Activated CD4-positive, alpha-beta T cell treated with anti-CD3 and anti-CD28 coated beads, Interleukin-2, amount 10 ng/mL, durations not matched to agents 24 days and 14 days (primary cell): ENCODE measurements around the gene PCED1B. TPM values are rescaled to one million over a fixed set of nuclear protein-coding genes. Genes with fewer than 3 reads are reported as not detected.
"Not testable (repeated sequence)": the region's sequence is repeated elsewhere in the genome, so short reads cannot be mapped to it uniquely, and the experiment has no call there.

Experiments
- DNase-seq: peaks from one replicate; pipeline ENCODE4 v3.0.0; 2022
- H3K27ac Mint-ChIP-seq: one replicate; pipeline ENCODE4 v1.8.0; 2022; ENCODE audit warnings: mild to moderate bottlenecking, mixed read lengths
- H3K27me3 Mint-ChIP-seq: one replicate; pipeline ENCODE4 v1.8.0; 2022; ENCODE audit warnings: mixed read lengths
- H3K36me3 Mint-ChIP-seq: one replicate; pipeline ENCODE4 v1.8.0; 2022; ENCODE audit warnings: low read depth, mild to moderate bottlenecking, mixed read lengths
- H3K4me1 Mint-ChIP-seq: one replicate; pipeline ENCODE4 v1.8.0; 2021; ENCODE audit warnings: mixed read lengths
- H3K4me3 Mint-ChIP-seq: one replicate; pipeline ENCODE4 v1.8.0; 2022; ENCODE audit warnings: mild to moderate bottlenecking, moderate library complexity, mixed read lengths
- H3K9me3 Mint-ChIP-seq: one replicate; pipeline ENCODE4 v1.8.0; 2021; ENCODE audit warnings: mixed read lengths
- intact Hi-C: fragments of 100-400 bp; cut with micrococcal nuclease; formaldehyde crosslinking; loops from one replicate; pipeline ENCODE4 v1.15.1; 2023
- total RNA-seq: library from RNA; stranded (reverse); gene quantifications from 2 replicates; pipeline ENCODE4 v1.2.3, GENCODE V29; 2022

Gene PCED1B
- total RNA-seq, 1 donor from 2014 or later = 55.2 TPM

- intact Hi-C loops = loop anchor here (2.0 to 5.0 kb wide), 2 partner anchors 35 to 85 kb away; no protein-coding TSS in a partner anchor
- peaks cover 7% of the 10 kb centered on the region for H3K36me3 Mint-ChIP-seq
These were observed 192.4 kb downstream of the PCED1B start for GRCh38 chr12:47271800-47272239.

GRCh38 chr12:47272412-47273190 lies 193.2 kb downstream of the PCED1B start:
- peaks cover 5% of the 10 kb centered on the region for H3K9me3 Mint-ChIP-seq
- H3K36me3 Mint-ChIP-seq = peaks cover 7% of the 10 kb centered on the region
- H3K27me3 Mint-ChIP-seq = no peaks in the 10 kb centered on the region
- H3K27ac Mint-ChIP-seq = peak overlapping the region; percentile 14
- peaks cover 79% of the 10 kb centered on the region for H3K4me1 Mint-ChIP-seq
- no peak overlapping the region for H3K4me3 Mint-ChIP-seq
- no peak for DNase-seq
- intact Hi-C loops = loop anchor here (5.0 kb wide), 1 partner anchor 35 kb away; no protein-coding TSS in a partner anchor

More at GRCh38 chr12:47271800-47272239, 192.4 kb downstream of the PCED1B start:
- no peak for DNase-seq
- Mint-ChIP-seq H3K9me3 (peaks cover 5% of the 10 kb centered on the region), H3K4me1 (peaks cover 72% of the 10 kb centered on the region), H3K4me3 (no peak overlapping the region), H3K27ac (peak overlapping the region; percentile 35), H3K27me3 (no peaks in the 10 kb centered on the region)

- H3K27ac Mint-ChIP-seq = peak overlapping the region; percentile 10
- H3K27me3 Mint-ChIP-seq = no peaks in the 10 kb centered on the region
- peaks cover 5% of the 10 kb centered on the region for H3K36me3 Mint-ChIP-seq
- intact Hi-C loops = loop anchor here (5.0 kb wide), 1 partner anchor 34 kb away; no protein-coding TSS in a partner anchor
- DNase-seq = no peak
- H3K4me1 Mint-ChIP-seq = peaks cover 82% of the 10 kb centered on the region
- peaks cover 5% of the 10 kb centered on the region for H3K9me3 Mint-ChIP-seq
- H3K4me3 Mint-ChIP-seq = no peak overlapping the region
These were observed 193.8 kb downstream of the PCED1B start for GRCh38 chr12:47273191-47273626.

DNA sequence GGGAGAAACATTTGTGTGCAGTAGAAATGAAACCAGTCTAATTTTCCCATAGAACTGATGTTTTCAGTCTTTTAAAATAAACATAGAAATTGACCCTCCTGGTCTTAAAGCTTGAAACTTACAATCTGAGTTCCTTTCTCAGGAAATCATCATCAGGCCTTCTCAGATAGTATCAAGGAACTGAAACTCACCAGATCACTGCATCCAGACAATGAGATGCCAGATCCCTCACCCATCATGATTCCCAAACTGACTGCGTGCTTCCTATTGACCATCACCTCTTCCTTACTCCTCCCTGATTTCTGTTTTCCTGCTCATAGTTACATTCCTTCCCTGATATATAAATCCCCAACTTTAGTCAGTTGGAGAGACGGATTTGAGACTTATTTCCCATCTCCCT lies 195.3 kb downstream of the PCED1B start:
- intact Hi-C loops = loop anchor here (5.0 kb wide), 1 partner anchor 33 kb away; no protein-coding TSS in a partner anchor
- no peak for DNase-seq
- H3K27ac Mint-ChIP-seq = peak overlapping the region; percentile 73
- peak overlapping the region; percentile 24 for H3K4me3 Mint-ChIP-seq
- no peaks in the 10 kb centered on the region for H3K9me3 Mint-ChIP-seq
- H3K36me3 Mint-ChIP-seq = peaks cover 3% of the 10 kb centered on the region
- H3K27me3 Mint-ChIP-seq = no peaks in the 10 kb centered on the region
- H3K4me1 Mint-ChIP-seq = peaks cover 73% of the 10 kb centered on the region

DNA sequence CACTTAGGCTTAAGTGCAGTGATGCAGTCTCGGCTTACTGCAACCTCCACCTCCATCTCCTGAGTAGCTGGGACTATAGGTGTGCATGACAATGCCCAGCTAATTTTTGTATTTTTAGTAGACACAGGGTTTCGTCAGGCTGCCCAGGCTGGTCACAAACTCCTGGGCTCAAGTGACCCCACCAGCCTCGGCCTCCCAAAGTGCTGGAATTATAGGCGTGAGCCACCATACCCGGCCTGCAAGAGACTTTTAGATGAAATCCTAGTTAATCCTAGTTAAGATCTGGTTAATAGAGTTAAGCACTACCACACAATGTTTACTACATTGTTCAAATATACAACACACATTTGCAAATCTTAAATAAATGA lies 196.8 kb downstream of the PCED1B start:
- H3K36me3 Mint-ChIP-seq = peaks cover 3% of the 10 kb centered on the region
- peak overlapping the region; percentile 89 for H3K27ac Mint-ChIP-seq
- H3K27me3 Mint-ChIP-seq = no peaks in the 10 kb centered on the region
- intact Hi-C loops = loop anchor here (2.0 kb wide), 2 partner anchors 61 to 121 kb away; no protein-coding TSS in a partner anchor
- peaks cover 4% of the 10 kb centered on the region for H3K9me3 Mint-ChIP-seq
- no peak for DNase-seq
- peaks cover 60% of the 10 kb centered on the region for H3K4me1 Mint-ChIP-seq
- peak overlapping the region; percentile 57 for H3K4me3 Mint-ChIP-seq

DNA sequence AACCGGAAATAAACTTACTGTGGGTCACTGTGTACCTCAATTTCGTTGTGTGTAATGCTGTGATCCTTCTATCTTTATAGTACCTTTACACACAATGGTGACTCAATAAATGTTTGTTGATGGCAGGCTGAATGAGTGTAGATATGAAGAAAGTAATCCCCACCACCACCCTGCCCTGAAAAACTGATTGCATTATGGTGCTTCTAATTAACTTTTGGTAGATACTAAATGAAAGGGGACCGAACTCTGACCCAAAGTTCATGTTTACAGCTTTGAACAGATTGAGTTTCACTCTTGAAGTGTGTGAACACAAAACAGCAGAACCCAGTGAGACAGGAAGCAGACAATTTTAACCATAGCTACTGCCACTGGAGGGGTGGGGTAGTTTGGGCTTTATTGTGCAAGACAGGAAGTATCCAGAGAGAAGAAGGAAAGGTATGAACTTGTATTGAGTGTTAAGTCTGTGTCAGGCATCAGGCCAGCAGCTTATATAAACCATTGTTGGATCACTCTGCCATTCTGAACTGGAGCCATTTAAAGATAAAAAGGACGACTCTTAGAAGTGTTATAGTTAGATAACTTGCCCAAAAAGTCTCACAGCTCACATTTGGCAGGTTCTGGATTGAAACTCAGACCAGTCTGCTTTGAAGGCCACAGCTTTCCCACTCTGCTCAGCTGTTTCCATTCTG lies 197.3 kb downstream of the PCED1B start:
- peak overlapping the region; percentile 57 for H3K4me3 Mint-ChIP-seq
- peaks cover 4% of the 10 kb centered on the region for H3K9me3 Mint-ChIP-seq
- H3K4me1 Mint-ChIP-seq = peaks cover 59% of the 10 kb centered on the region
- H3K27me3 Mint-ChIP-seq = no peaks in the 10 kb centered on the region
- H3K27ac Mint-ChIP-seq = peak overlapping the region; percentile 89
- intact Hi-C loops = loop anchor here (2.0 kb wide), 2 partner anchors 62 to 120 kb away; no protein-coding TSS in a partner anchor
- H3K36me3 Mint-ChIP-seq = peaks cover 4% of the 10 kb centered on the region
- peak; percentile 90 for DNase-seq

GRCh38 chr12:47277972-47278448 lies 198.6 kb downstream of the PCED1B start:
- intact Hi-C loops = loop anchor here (2.0 kb wide), 2 partner anchors 63 to 119 kb away; no protein-coding TSS in a partner anchor
- Mint-ChIP-seq H3K9me3 (peaks cover 10% of the 10 kb centered on the region), H3K4me3 (peak overlapping the region; percentile 31), H3K4me1 (peaks cover 58% of the 10 kb centered on the region), H3K27ac (peak overlapping the region; percentile 89), H3K27me3 (no peaks in the 10 kb centered on the region), H3K36me3 (peaks cover 7% of the 10 kb centered on the region)
- no peak for DNase-seq

- not testable (repeated sequence) for H3K4me3 Mint-ChIP-seq, H3K27me3 Mint-ChIP-seq
These were observed 200.3 kb downstream of the PCED1B start for GRCh38 chr12:47279758-47280157.

GRCh38 chr12:47280543-47281300 lies 201.3 kb downstream of the PCED1B start:
- peaks cover 15% of the 10 kb centered on the region for H3K9me3 Mint-ChIP-seq
- peaks cover 4% of the 10 kb centered on the region for H3K36me3 Mint-ChIP-seq
- no peak for DNase-seq
- intact Hi-C loops = no loop called here
- H3K4me1 Mint-ChIP-seq = peaks cover 41% of the 10 kb centered on the region
- no peaks in the 10 kb centered on the region for H3K27me3 Mint-ChIP-seq
- no peak overlapping the region for H3K4me3 Mint-ChIP-seq
- peak overlapping the region; percentile 13 for H3K27ac Mint-ChIP-seq

More at GRCh38 chr12:47279758-47280157, 200.3 kb downstream of the PCED1B start:
- H3K36me3 Mint-ChIP-seq, DNase-seq, intact Hi-C loops, H3K27ac Mint-ChIP-seq: not testable (repeated sequence)
- peaks cover 49% of the 10 kb centered on the region for H3K4me1 Mint-ChIP-seq
- peaks cover 14% of the 10 kb centered on the region for H3K9me3 Mint-ChIP-seq

DNA sequence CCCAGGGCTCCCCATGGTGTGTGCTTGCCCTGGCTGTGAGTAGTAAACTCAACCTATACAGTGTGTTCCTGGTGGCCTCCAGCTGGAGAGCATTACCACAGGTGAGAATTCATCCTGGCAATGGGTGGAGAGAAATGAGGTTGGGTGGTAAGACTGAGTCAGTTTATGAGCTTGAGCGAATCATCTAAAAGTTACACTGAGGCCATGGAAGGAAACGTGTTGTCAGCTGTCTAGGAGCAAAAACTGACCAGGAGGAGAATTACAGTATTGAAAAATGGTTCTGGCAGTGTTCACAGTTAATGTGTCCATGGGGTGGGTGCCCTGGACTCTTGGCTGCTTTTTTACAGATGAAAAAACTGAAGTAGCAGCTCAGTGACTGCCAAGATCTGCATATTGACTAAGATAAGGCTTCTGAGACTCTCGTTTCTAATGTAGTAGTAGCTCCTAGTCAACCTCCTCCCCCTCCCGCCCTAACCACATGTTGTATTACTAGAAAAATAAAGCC lies 202.3 kb downstream of the PCED1B start:
- H3K9me3 Mint-ChIP-seq = peaks cover 15% of the 10 kb centered on the region
- intact Hi-C loops = no loop called here
- peaks cover 34% of the 10 kb centered on the region for H3K4me1 Mint-ChIP-seq
- H3K27ac Mint-ChIP-seq = peak overlapping the region; percentile 82
- H3K27me3 Mint-ChIP-seq = no peaks in the 10 kb centered on the region
- DNase-seq = no peak
- H3K4me3 Mint-ChIP-seq = peak overlapping the region; percentile 20
- H3K36me3 Mint-ChIP-seq = peaks cover 4% of the 10 kb centered on the region

GRCh38 chr12:47282206-47282605 lies 202.8 kb downstream of the PCED1B start:
- H3K4me3 Mint-ChIP-seq = no peak overlapping the region
- peaks cover 4% of the 10 kb centered on the region for H3K36me3 Mint-ChIP-seq
- intact Hi-C loops = no loop called here
- peaks cover 30% of the 10 kb centered on the region for H3K4me1 Mint-ChIP-seq
- no peak overlapping the region for H3K27ac Mint-ChIP-seq
- DNase-seq = no peak
- peaks cover 15% of the 10 kb centered on the region for H3K9me3 Mint-ChIP-seq
- H3K27me3 Mint-ChIP-seq = no peaks in the 10 kb centered on the region
